ENCODE measurements around the gene MT1B.
A peak's percentile ranks its signal among the peaks of the same experiment; 100 is the strongest.

The MT1B gene

DNA sequence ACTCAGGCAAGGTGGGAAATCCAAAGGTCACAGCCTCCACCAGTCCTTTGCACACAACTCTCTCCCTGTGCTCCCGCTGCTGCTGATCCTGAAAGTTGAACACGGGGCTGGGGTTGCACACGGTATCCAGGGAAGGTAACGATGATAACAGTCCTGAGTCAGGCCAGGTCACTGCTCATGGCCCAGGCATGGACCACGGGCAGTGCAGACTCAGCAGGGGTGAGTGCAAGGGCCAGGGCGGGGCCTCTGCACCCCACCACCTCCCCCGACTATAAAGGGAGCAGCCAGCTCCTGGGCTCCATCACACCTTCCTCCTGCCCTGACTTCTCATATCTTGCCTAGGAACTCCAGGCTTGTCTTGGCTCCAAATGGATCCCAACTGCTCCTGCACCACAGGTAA is at the start of gene MT1B:
Gene MT1B (plus strand): TSS at position 301 of the 400 bp plus-strand sequence. CDS start 68 bp downstream, at position 369.
- no peak for DNase-seq (ENCODE audit: low read depth in 1 of 2, low spot score in 1 of 2)

DNA sequence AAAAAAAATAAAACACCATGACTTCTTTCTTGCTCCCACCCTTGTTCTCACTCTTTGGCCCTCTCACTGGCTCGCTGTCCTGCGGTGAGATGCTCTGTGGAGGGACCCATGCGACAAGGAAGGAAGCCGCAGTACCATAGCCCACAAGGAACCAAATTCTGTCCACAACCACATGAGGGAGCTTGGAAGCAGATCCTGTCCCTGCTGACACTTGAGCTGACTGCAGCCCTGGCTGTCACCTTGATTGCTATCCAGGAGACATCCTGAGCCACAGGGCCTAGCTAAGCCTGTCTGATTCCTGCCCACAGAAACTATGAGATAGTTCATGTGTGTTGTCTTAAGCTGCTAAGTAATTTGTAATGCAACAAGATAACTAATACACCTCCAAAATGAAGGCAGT is 48.1 kb upstream of the MT1B start:
- DNase-seq (ENCODE audit: low read depth in 1 of 2, low spot score in 1 of 2), result no peak

DNA sequence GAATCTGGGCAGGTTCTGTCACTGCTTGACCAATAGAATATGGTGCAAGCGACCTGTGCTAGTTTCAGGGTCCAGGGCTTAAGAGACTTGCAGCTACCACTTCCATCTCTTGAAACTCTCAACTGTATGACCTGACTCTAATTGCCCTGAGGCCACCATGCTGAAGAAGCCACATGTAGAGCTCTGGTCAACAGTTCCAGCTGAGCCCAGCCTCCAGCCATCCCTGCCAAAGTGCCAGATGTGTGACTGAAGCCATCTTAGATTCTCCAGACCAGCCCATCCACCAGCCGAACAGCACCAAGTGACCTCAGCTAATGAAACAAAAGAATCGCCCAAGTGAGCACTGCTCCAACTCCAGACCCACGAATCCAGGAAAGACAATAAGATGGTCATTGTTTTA is 46.7 kb upstream of the MT1B start:
- no peak for DNase-seq (ENCODE audit: low read depth in 1 of 2, low spot score in 1 of 2)

DNA sequence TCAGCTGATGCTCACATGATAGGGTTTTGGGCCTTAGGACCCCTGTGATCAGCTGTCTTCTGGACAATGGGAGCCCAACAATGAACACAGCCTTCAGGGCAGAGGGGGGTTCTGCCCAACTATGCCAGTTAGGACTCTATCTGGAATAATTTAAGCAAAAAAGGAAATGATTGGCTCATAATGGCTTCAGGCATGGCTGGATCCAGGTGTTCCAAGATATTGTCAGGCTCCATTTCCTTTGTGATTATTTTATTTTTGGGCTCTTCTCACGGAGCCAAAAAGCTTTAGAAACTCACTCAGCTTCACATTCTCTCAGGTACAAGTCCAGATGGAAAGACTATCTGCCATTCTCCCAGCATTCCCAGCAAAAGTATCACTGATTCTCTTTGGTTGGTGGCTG is 46.2 kb upstream of the MT1B start:
- DNase-seq (ENCODE audit: low read depth in 1 of 2, low spot score in 1 of 2), result no peak

DNA sequence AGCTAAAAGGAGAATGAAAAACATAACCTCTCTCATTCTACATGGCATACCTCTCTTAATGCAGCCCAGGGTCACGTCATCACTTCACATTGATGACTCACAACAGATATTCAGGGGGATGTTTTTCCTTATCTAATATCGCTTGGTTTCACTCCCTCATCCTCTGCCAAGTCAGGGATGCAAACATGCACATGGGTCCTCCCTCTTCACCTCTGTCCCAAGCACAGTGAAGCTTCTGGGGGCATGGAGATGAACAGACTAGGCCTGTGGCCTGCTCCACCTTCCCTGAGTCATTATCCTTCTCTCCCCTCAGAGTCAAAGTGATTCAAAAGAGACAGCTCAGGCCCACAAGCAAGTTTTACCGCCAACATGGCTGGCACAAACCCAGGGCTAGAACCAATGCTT is 45.6 kb upstream of the MT1B start:
- no peak for DNase-seq (ENCODE audit: low read depth in 1 of 2, low spot score in 1 of 2)

DNA sequence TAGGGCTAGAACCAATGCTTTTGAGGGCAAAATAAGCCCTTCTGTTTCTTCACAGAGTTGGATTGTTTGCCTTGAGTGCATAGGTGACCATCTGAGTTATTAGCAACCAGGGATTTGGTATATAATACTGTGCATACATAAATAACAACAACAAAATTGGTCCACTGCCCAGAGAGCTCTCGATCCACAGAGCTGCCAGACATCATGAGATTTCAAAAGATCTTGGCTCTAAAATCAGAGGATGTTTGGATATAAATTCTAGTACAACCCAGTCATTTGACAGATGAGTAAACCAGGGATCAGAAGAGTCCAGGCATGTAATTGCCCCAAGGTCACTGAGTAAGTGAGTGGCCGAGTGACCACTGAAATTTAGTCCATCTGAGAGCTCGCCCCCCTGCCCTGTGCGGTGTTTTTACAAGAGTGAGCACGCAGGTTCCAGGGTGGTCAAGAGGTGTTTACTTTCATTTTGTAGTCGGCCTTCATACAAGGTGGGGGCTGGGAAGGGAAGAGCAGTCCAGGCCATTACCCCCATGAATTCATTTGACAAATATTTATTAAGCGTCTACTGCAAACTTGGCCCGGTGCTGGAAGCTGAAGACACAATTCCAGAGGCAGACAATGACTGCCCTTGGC is 45.1 kb upstream of the MT1B start:
- DNase-seq (ENCODE audit: low read depth in 1 of 2, low spot score in 1 of 2), result no peak

DNA sequence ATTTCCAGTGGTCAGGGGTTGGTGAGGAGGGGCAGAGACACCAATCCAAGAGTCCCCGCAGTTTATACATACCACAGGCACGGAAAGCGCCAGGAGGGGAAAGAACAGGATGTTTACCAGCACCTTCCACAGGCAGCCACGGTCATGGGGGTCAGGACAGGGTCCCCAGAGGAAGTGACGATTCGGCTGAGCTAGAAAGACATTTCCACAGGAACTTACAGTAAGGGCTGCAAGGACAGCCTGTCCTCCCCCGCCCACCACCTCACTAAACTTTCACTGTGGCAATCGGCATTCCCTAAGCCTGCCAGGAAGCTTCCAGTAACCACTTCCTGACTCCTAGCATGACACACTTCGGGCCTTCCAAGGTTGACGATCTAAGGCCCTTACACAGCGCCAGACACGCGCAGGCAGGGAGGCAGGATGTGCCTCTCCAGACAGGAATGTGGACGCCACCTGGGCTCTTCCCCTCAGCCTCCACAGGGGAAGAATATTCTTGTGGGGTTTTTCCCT is 44.5 kb upstream of the MT1B start:
- DNase-seq (ENCODE audit: low read depth in 1 of 2, low spot score in 1 of 2), result no peak

DNA sequence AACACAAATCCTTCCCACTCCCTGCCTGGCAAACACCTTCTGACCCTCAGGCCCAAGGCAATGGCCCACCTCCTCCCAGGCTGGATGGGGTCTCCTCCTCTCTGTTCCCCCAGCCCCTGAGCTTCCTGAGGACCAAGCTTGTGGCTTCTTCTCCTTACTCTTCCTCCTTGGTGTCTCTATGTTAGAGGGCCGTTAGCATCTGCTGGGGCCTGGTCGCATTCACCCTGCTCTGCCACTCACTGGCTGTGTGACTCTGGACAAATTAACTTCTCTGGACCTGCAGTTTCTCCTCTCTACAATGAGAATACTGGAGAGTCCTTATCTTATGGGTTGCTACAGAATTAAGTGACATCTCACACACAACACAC is 44.0 kb upstream of the MT1B start:
- no peak for DNase-seq (ENCODE audit: low read depth in 1 of 2, low spot score in 1 of 2)

DNA sequence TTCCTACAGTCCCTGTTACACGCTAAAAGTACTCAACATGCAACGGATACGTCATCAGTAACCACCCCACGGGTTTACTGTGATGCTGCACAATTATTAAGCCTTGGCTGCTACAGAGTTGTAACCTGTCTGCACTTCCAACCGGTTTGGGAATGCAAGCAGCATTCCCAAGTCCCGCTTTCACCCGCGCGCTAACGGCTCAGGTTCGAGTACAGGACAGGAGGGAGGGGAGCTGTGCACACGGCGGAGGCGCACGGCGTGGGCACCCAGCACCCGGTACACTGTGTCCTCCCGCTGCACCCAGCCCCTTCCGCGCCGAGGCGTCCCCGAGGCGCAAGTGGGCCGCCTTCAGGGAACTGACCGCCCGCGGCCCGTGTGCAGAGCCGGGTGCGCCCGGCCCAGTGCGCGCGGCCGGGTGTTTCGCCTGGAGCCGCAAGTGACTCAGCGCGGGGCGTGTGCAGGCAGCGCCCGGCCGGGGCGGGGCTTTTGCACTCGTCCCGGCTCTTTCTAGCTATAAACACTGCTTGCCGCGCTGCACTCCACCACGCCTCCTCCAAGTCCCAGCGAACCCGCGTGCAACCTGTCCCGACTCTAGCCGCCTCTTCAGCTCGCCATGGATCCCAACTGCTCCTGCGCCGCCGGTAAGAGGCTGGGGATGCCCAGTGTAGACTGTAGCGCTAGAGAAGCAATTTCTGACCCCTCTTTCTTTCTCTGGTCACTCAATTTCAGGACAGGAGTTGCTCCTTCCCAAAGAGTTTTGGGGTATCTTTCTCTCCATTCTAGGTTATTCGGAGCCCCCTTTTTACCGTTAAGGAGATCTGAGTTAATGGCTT is 43.4 kb upstream of the MT1B start, which contains the start of gene MT2A:
Gene MT2A (plus strand): TSS at position 542 of the 833 bp plus-strand sequence. CDS start 72 bp downstream, at position 614.
- DNase-seq (ENCODE audit: low read depth in 1 of 2, low spot score in 1 of 2), result peak; percentile 66 to 78

DNA sequence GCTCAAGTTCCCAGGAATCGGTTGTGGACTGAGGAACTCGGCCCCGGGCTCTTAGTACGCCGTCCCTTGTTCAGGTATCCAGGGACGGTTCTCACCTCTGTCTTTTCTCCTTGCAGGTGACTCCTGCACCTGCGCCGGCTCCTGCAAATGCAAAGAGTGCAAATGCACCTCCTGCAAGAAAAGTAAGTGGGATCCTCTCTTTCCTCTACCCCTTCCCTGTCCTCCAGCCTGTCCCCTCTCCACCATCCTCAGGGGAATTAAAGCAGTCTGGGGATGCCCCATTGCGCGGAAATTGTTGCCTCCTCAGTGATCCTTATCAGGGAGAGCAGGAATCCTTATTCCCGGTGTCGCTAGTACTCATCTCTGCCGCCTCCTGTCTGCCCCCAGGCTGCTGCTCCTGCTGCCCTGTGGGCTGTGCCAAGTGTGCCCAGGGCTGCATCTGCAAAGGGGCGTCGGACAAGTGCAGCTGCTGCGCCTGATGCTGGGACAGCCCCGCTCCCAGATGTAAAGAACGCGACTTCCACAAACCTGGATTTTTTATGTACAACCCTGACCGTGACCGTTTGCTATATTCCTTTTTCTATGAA is 42.7 kb upstream of the MT1B start:
- no peak for DNase-seq (ENCODE audit: low read depth in 1 of 2, low spot score in 1 of 2)

DNA sequence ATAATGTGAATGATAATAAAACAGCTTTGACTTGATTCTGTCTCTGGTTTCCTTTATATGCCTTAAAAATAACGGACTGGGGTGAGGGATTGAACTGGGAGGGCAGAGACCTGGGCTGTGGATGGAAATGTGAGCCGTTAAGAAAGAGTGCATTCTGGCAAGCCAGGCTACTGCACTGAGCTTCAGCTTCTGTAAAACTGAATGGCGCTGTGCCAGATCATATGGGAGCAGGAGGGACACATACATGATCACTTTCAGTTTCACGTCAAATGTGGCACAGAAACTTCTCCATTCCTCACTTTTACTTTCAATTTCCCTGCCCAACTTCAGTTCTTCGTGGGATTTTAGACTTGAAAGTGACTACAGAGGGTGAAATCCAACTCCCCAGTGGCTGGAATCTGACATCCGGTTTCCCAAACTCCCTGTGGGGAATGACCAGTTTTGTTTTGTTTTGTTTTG is 42.2 kb upstream of the MT1B start:
- DNase-seq (ENCODE audit: low read depth in 1 of 2, low spot score in 1 of 2), result peak; percentile 17 to 54

DNA sequence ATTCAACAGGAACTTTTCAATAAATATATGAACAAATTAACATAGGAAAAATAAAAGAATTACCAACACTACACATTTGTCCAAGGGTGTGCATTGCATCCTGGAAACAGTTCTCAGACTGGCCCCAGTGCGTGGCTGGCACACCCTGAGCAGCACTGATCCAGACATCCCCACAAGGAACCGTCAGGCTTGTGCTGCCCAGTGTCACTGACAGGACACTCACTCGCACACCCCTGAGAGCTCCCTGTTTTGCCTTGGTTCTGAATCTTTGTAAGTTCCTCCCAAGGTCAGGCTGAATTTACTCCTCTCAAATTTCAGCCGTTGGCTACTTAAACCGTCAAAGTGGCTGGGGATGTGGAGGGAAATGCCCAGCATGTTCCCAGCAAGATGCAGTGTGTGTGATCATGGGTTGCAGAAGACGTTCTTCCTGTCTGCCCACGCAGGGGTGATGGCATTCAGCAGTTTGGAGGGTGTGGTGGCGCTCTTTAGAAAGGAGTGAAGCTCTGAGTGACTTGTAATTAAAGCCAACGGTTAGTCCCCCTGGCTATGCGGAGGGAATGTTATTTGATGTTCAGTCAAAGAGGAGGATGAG is 41.6 kb upstream of the MT1B start:
- DNase-seq (ENCODE audit: low read depth in 1 of 2, low spot score in 1 of 2), result peak in 1 of 2 donors; percentile 45

DNA sequence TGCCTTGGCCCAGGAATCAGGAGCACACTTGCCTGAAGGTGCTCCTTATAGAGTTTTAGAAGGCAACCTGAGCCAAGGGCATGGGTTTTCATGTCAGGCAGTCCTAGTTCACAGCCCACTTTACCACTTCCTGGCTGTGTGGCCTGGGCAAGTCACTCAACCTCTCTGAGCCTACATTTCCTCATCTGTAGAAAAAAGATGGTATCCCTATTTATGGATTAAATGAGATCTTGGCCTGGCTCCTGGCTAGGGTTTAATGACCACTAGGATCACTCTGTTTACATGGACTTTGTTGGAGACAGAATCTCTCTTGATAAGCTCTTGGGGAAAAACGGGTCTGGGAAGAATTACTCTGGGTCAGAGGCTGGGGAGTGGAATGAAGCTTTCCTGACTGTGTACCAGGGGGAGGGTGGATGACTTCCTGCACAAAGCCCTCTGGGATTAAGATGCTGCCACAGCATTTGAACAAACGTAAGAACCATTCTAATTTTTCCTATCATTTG is 41.0 kb upstream of the MT1B start:
- no peak for DNase-seq (ENCODE audit: low read depth in 1 of 2, low spot score in 1 of 2)

DNA sequence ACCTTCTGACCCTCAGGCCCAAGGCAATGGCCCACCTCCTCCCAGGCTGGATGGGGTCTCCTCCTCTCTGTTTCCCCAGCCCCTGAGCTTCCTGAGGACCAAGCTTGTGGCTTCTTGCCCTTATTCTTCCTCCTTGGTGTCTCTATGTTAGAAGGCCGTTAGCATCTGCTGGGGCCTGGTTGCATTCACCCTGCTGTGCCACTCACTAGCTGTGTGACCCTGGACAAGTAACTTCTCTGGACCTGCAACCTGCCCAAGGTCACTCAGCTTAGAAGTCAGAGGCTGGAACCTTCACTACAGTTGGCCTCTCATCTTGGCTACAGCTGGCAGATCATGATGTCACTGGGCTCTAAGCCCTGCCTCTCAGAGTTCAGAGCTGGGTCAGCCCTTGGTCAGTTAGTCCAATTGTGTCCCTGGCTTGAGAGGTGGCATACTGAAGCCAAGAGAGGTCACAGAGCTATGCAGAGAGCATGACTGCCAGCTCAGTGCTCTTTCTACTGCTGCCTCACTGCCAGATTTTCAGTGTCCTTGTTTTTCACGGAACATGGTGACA is 40.3 kb upstream of the MT1B start:
- DNase-seq (ENCODE audit: low read depth in 1 of 2, low spot score in 1 of 2), result no peak

DNA sequence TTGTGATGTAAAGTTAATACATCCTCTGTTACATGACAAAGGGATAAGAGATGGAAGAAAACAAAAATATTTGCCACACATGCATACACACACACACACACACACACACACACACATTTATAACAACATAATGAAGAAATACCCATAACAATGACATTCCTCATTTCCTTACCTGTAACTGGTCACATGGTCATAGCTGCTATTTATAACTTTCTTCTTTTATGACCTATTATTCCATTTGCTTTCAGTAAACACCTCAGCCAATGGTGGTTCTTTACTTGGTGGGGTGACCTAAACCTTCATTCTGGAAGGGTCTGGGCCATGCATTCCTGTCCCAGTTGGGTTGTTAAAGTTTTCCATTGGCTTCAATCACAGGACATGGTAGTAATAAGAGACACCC is 38.0 kb upstream of the MT1B start:
- no peak for DNase-seq (ENCODE audit: low read depth in 1 of 2, low spot score in 1 of 2)

DNA sequence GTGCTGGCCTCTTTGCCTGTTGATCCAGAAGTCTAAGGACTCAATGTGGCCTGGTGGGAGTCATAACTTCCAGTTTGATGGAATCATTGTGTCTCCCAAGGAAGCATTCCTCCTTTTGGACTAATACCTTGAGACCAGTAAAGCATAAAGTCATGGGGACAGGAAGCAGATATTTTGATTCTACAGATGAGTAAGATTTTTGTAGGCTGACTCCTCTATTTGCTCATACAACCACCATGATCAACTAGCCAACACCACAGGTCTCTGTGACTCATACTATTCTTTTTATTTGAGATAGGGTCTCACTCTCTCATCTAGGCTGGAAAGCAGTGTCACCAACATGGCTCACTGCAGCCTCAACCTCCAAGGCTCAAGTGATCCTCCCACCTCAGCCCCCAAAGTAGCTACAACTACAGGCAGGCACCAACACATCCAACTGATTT is 37.1 kb upstream of the MT1B start:
- no peak for DNase-seq (ENCODE audit: low read depth in 1 of 2, low spot score in 1 of 2)

DNA sequence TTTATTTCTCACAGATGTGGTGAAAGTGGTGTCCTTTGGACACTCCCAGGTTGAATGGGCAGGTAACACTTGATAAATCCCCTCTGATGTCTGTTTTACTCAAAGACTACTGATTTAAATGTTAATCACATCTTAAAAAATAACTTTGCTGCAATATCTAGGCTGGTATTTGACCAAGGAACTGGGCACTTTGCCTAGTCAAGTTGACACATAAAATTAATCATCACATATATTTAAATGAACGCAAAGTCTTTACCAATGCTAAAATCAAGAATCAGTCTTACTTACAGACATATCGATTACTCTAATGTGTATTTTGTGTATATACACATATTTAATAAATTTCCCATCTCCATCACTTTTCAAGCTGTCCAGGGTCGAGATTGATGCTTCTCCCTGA is 36.3 kb upstream of the MT1B start:
- no peak for DNase-seq (ENCODE audit: low read depth in 1 of 2, low spot score in 1 of 2)

DNA sequence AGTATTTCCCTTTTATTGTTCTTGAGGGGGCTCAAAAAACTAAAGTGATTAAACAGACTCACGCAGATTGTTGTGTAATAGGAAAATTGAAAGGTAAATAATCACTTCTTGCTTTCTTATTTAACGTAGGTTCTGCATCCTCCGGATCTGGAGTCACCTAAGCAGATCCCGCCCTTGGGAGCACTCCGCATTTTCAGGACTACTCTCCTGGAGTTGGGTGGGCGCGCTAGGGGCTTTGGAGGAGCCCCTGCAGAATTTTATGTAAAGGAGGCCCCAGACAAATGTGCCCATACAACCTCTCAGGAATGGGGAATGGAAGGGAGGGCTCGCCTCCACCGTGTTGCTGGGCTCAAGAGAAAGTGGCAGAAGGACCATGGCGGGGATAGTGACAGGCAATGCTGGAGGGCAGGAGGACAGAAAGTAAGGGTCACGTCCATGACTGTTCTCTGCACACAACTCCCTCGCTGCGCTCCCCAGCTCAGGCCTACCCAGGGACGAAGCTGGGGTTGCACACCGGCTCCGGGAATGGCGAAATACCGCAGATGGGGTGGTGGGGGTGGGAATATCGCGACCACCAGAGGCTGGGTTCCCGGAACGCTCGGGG is 35.0 kb upstream of the MT1B start:
- DNase-seq (ENCODE audit: low read depth in 1 of 2, low spot score in 1 of 2), result no peak

DNA sequence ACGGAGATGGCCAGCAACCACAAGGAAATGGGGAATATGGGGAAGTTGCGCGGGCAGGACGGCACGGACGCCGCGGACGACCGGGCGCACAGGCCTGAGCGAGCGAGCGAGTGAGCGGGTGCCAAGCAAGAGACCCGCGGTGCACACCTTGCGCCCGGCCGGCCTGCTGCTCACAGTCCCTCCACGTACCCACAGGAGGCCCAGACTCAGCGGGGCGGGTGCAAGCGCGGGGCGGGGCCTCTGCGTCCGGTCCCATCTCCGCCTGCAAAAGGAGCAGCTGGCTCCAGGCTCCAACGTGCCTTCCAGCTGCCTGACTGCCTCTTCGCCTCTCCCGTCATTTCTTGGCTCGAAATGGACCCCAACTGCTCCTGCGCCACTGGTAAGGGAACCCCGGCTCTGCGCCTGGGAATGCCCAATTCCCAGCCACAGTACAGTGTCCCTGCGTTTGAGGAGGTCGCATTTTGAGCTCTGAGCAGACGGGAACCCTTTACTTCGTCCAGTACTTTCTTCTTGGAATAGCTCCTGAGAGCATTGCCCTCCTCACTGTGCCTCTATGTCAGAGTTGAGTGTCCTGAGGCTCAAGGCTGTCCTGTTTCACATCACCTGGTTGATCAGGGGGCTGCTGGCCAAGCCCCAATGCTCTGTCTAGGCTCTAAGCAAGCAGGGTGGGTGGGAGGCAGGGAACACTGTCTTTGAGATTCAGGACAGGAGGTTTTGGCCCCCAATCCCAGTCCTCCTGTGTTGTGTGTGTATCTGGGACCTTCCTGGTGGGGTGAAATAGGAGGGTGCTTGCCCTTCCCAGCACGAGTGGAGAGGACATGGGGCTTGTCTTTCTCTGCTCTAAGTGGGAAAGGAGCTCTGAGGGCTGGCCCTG is 34.2 kb upstream of the MT1B start:
- DNase-seq (ENCODE audit: low read depth in 1 of 2, low spot score in 1 of 2), result no peak

DNA sequence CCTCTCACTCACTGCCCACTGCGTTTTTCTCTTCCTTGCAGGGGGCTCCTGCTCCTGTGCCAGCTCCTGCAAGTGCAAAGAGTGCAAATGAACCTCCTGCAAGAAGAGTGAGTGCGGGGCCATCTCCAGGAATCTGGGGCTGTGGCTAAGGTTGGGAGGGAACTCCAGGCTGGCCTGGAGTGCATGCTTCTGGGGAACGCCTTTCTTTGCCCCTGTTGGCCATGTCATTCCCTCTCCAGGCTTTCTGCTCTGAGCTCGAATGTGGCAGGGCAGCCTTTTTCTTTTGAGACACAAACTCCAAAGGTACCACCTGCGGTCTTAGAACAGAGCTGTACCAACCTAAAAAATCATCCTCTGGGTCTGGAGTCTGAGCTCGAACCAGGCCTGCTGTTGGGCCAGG is 33.5 kb upstream of the MT1B start:
- no peak for DNase-seq (ENCODE audit: low read depth in 1 of 2, low spot score in 1 of 2)

Measured in activated T-helper 1 cell treated with anti-CD3 and anti-CD28 coated beads, Interleukin-2, amount 50 U/mL, for 16 hours (primary cell).